HG03460 (cell line): ENCODE results near the gene LYPD1.

Experiments
- ATAC-seq: cut with Tn5 transposase; IDR thresholded peaks from one replicate; pipeline ENCODE4 v1.9.1; 2021; ENCODE audit not compliant: unreplicated experiment

The LYPD1 gene

DNA sequence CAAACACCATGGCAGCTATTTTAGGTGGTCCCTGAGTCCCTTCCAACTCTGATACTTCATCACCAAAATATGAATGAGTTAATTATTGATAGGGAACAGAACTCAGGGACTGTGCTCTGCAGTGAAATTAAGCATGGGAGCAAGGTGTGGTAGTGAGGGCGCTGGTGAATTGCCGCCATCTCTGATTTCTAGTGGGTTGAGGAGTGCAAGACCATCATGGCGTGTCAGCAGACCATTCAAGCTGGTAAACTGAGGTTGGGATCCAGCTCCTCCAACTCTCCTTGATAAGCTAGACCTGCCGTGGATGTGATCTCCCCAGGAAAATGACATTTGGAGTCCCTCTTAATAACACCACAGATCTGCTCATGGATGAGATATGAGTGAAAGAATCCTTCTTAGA, 70.4 kb downstream of the LYPD1 start:
- ATAC-seq, result no peak

DNA sequence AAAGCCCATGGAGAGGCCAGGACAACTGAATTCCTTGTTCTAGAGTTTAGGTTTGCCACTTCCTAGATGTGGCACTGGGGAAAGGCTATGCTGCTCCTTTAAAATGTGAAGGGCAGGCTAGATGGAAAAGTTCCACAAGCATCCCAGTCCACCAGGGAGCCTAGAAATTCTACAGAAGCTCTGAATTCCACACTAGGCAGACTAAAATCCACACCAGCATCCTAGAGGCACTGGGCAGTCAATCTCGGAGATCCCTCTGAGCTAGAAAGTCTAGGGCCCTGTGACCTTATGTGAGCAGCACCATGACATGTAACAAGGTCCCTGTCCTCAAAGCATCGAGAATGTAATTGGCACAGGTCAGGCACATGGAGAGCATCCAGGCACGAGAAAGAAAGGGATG, 71.5 kb downstream of the LYPD1 start:
- no peak for ATAC-seq

DNA sequence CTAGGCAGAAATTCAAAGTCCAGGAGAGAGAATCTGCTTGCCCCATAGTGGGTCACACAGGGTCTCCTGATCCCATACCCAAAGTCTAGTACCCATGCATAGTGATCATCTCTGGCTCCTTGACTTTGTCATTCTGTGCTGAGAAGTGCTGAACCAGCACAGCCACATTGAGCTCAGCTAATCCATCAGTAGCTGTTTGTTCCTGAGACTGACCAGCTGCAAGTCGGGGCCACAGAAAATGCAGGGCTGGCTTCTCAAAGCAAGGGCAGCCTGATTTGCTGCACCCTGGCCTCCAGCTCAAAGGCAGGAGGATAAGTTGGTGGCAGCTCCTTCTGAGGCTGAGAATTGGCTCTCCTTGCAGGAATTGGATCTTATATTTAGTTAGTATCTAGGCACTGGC, 72.2 kb downstream of the LYPD1 start:
- ATAC-seq, result no peak

GRCh38 chr2:132597166-132597565, 72.8 kb downstream of the LYPD1 start:
- ATAC-seq, result no peak

GRCh38 chr2:132595693-132596092, 74.3 kb downstream of the LYPD1 start:
- ATAC-seq, result no peak

- no peak for ATAC-seq
Measured at GRCh38 chr2:132595186-132595585, 74.8 kb downstream of the LYPD1 start.
